Activated T-cell treated with anti-CD3 and anti-CD28 coated beads for 24 hours (primary cell): ENCODE measurements around the gene ATP9B.

Source experiments
- DNase-seq: peaks from one replicate; pipeline ENCODE4 v3.0.0-alpha.2; 2020; ENCODE audit warnings: low read depth

The ATP9B gene

DNA sequence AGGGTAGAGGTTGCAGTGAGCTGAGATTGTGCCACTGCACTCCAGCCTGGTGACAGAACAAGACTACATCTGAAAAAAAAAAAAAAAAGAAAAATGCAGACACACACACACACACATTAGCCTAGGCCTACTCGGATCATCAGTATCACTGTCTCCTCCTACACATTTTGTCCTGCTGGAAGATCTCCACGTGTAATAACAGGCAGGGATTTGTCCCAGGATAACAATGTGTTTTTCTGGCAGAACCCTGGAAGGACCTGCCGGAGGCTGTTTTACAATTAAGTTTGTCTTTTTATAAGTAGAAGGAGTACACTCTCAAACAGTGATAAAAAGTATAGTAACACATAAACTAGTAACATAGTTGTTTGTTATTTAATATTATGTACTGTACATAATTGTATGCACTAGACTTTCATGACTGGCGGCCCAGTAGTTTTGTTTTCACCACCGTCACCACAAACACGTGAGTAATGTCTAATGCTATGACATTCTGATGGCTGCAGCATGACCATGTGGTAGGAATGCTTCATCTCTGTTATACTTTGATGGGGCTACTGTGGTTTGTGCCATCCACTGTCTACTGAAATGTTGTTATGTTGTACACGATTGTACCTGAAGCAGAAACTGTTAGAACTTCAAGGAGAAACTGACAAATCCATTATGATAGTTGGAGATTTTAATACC, 130.6 kb downstream of the ATP9B start:
- DNase-seq = no peak

DNA sequence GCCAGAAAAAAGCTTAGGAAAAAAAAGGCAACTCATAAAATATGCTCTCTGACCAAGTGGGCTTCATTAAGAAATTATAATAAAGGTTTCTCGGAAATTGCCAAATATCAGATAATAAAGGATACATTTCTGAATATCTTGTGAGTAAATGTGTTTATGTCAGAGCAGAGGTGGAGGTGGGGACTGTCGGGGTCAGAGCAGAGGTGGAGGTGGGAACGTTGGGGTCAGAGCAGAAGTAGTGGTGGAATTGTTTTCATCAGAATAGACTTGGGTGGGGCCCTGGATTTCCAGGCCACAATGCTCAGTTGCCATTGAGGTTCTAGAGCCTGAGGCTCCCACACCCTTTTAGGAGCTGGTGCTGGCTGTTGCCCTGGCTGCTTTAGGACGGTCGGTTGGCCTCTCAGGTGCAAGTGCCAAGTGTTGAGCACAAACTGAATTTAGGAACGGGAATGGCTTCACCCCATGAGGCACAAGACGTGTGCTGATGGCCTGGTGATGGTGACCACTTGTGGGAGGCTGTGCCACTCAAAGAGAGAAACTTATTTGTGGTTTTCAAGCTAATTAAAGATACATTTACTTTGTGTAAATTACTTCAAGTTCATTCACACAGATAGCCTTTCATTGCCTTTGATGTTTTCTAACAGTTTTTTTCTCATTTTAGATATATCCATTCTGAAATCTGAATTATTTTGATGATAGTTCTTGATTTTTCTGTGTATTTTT, 131.5 kb downstream of the ATP9B start:
- no peak for DNase-seq

DNA sequence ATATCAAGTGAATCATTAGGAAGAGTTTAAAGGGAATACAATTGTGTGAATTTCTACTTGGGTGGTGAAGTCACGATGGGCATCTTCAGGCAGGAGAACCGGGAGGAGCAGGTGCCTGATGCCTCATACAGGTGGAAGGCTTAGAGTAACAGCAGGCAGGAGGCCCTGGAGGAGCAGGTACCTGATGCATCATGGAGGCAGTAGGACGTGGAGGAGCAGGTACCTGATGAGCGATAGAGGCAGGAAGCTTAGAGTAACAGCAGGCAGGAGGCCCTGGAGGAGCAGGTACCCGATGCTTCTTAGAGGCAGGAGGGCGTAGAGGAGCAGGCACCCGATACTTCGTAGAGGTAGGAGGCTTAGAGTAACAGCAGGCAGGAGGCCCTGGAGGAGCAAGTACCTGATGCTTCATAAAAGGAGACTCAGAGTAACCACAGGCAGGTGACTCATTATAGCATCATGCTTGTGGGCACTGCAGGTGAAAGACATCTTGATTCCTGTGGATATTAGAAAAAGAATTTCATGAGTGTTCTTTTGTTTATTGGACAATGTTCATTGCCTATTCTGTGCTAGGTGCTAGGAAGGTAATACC, 133.9 kb downstream of the ATP9B start:
- peak; percentile 26 for DNase-seq

DNA sequence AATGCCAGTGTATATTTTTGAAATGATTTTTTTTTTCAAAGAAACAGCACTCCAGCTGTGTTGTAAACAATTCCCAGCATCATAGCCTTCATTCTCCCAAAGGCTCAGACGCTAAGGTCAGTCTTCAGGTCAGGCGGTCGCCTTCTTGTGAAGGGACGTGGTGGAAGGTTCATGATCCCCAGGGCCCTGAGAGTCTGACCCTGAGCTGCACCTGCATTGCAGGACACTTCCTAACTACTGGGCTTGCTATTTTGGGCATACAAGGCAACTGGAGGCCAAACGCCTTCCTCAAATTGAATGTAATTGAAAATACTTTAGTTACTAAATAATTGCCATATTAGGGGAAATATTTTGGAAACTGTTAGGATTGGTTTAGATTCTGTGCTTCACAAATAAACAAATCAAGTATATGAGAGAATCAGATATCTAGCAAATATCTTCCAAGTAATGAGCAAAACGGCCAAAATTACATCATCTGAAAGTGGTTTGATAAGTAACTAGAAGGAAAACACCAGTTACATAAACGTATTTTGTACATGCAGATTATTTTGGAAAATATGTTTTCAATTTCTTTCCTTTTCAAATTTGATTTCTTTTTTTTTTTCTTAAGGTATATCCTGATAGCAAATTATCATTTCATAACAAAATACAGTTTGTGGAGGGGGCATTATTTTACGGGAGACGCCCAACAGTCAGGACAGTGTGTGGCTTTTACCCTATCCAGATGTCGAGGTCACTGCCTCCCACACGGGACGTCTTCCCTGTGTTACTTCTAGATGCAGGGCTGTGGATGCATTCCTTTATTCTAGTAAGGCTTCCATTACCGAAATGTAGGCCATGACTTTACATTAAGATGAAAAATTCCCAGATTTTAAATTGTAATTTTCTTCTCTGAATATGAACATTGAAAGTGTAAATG, 136.0 kb downstream of the ATP9B start:
- no peak for DNase-seq

DNA sequence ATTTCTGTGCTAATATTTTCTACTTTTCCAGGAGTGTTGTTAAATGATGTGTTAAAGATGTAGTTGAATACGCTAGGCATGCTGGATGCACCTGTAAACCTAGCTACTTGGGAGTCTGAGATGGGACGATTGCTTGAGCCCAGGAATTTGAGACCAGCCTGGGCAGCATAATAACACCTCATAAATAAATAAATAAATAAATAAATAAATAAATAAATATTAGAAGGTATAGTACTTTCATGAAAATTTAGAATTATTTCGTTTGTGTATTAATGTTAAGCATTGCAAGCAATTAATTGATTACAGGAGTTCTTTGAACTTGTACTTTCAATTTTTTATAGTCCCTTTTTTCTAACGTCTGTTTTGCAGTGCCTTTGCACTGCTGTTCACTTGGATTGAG, 137.2 kb downstream of the ATP9B start:
- DNase-seq = no peak

DNA sequence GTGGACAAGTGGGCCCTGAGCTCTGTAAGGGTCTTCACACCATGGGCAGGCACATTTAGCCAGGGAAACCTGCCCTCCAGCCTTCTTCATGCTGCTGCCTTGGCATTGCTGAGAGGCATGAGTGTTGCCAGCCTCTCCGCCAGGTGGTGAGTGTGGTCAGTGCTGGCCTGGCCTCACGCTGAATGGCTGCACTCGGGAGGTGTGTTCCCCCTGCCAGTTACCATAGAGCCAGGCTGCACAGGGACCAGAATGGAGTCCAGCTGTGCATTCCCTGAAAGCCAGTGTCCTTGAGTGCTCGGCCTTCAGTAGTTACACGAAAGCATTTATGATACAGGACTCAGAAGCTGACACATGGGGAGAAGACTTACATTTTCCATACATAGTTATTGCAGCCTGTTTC, 139.7 kb downstream of the ATP9B start:
- DNase-seq = no peak

DNA sequence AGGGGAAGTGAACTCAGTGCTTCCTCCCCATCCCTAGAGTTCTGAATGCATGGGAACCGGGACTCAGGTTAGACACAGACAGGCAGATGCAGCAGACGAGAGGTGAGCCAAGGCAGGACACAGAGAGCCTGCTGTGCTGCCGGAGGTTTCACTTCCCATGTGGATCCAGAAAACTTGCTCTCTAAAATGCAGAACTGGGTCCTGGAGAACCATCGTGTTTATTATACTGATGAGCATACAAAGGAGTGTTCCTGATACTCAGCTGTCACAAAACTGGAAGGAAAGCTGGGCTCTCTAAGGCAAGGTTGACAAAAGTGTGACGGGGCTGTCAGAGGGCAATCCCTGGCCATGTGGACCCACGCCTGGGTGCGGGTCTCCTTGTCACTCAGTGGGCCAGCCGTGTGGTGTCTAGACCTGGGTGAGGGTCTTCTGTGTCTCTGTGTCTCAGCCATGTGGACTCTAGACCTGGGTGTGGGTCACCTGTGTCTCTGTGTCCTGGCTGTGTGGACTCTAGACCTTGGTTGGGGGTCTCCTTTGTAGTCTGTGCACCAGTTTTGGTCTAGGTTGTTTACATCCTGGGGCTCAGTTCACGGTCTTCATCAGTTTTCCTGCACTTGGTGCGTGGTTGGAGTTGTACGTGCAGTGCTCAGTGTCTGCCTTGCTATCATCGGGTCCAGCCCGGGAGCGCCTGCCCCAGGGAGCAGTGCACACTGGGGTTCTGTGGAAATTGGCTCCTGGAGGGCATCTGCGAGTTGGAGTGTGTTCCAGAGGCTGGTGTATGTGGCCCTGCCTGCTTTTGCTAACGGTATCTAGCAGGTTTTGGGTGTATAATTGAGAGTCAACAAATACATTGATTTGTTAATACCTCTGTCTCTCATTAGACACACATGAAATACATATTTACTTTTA, 141.1 kb downstream of the ATP9B start:
- no peak for DNase-seq

DNA sequence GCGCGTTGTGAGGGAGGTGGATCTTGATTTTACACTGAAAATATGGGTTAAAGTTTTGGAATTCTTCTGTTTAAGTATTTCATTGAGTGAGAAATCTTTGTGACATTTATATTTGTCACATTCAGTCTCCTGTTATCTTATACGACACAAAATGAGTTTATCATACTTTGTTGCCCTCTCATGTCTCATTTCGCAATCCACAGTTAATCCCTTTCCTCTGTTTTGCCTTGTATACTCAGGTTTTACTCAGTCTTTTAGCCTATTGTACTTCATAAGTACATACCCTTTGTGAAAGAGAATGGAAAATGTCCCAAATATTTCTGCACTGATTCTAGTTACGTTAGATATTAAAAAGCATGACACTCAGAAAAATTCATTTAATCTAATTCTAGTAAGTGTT, 142.7 kb downstream of the ATP9B start:
- no peak for DNase-seq

DNA sequence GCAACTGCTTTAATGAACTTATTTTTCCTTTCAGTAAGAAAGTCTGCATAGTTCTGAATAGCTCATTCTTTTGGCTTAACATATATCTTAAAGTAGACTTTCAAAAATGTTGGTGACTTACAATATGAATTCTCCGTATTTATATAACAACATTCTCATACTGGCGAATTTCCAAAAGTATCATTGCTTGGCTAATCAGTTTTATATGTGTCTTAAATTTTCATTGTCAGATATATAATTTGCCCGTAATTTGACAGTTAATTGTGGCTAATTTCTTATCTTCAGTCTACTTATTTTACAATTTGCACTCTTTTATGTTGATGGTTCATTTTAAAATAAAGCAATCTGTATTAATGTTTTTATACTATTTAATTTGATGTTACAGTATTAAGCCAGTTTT, 144.9 kb downstream of the ATP9B start:
- DNase-seq = no peak

DNA sequence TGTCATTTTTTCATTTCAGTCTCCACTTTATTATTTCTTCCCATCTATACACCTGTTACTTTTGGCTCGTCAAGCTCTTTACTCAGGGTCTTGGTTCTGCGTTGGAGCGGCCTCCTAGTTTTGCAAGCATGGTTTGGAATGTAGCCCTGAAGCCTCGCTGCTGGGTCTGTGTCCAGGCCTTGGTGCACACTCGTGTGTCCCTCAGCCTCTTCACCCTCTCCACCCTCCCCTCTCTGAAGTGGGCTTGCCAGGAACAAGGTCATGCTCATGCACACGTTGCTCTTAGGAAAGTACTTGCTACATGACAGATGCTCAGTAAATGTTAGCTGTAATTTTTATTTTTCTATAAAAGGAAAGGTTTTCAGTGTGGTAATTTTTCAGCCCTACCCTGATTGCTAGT, 147.0 kb downstream of the ATP9B start:
- no peak for DNase-seq

DNA sequence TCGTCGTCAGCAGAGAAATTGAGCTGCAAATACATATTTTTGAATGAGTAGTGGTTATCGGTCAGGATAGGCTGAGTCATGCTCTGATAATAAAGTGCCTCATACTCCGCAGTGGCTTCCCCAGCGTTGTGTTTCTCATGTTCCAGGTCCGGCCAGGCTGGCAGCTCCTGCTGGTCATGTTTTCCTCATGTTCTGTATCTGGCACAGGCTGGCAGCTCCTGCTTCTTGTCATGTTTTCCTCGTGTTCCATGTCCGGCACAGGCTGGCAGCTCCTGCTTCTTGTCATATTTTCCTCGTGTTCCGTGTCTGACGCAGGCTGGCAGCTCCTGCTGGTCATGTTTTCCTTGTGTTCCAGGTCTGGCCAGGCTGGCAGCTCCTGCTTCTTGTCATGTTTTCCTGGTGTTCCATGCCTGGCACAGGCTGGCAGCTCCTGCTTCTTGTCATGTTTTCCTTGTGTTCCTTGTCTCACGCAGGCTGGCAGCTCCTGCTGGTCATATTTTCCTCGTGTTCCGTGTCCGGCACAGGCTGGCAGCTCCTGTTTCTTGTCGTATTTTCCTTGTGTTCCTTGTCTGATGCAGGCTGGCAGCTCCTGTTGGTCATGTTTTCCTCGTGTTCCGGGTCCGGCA, 148.9 kb downstream of the ATP9B start:
- DNase-seq = no peak

DNA sequence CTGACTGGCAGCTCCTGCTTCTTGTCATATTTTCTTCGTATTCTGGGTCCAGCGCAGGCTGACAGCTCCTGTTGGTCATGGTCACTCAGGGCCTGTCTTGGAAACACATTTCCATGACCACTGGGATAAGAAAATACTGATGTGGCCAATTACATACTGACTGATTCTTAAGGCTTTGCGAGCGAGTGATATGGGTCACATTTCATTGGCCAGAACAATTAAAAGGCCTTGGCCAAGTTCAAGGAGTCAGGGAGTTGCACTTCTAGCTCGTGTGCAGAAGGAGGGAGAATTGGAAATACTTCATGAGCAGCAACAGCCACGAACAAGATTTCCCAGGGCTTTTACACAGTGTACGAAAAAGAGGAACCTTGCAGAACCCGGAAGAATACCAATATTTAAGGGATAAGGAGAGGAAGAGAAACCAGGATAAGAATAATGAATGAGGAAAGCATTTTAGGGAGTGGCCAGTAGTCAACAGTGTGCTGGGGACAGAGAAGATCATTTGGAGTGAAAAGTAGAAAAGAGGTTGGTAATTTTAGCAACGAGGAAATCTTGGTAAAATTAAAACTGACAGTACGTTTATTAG, 149.5 kb downstream of the ATP9B start:
- DNase-seq = no peak

DNA sequence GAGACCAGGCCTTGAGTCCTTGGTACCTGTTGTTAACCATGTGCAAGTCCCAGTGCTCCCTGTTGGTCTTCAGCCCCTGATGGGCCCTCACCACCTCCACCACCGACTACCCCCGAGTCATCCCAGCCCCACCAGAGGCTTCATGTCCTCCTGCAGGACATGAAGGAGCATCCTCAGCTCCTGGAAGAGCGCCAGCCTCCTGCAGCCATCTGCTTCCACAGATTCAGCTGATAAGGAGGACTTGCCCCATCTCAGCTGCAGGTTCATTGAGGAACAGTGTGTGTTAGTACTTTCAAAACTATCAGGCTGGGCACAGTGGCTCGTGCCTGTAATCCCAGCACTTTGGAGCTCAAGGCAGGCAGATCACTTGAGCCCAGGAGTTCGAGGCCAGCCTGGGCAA, 151.9 kb downstream of the ATP9B start:
- no peak for DNase-seq

DNA sequence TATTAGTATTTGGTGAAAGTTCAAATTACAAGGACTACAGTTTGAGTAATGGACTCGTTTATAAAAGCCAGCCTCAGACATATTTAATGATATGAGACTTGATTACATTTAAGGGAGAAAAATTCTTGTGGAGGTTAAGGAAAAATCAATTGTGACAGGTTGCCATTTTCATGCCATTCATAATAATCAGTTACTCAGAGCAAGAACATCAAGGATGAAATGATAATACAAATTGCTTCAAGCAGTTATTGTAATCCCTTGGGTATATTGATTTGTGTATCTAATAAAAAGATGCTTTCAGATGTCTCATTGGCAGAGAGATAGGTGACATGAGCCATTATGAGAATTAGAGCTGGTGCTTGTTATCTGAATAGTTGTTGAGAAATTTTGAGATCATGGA, 153.6 kb downstream of the ATP9B start:
- DNase-seq = no peak

DNA sequence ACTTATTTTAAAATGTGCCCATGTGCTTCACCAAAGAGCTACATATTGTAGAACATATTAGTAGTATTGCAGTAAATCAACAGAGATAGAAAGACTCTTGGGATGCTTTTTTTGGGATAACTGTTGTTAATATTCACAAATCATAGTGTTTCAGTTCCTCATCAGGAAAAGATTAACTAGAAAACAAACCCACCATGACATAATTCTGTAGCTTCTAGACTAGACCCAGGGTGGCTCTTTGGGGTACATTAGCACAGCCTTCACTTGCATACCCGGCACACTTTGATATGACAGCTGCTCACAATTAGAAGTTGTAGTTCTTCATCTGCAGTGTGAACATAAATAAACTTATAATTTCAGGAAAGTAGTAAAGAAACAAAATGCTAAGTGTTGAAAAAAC, 154.2 kb downstream of the ATP9B start:
- no peak for DNase-seq

DNA sequence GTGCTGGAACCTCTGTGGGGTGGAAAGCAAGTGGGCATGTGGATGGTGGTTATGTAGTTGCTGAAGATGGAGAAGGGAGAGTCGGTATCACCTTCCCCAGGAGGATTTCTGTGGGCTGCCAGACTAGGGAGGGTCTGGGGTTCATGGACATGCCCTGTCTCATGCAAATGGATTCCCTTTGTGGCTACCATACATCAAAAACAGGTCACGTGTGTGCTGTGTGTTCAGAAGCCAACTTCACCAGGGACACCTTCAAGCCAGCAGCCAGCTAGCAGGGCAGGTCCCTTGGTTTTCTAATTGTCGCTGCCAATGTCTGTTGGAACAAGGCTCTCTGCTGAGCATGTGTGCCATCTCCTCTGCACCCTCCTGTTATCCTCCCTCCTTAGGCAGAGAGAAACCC, 155.2 kb downstream of the ATP9B start:
- DNase-seq = no peak

DNA sequence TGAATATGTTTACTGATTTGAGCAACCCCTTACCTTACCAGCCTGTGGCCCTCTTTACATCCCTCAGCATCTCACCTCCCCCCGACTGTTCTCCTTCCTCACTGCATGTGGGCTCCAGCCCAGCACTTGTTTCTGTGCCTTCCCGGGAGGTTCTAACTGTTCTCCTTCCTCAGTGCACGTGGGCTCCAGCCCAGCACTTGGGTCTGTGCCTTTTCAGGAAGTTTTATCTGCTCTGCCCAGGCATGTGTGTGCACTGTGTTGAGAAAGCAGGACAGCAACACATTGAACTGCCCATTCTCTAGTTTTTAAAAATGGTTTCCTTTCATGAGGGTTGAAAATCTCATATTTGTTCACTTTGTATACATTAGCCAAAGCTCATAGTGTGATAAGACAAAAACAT, 158.4 kb downstream of the ATP9B start:
- DNase-seq = no peak

DNA sequence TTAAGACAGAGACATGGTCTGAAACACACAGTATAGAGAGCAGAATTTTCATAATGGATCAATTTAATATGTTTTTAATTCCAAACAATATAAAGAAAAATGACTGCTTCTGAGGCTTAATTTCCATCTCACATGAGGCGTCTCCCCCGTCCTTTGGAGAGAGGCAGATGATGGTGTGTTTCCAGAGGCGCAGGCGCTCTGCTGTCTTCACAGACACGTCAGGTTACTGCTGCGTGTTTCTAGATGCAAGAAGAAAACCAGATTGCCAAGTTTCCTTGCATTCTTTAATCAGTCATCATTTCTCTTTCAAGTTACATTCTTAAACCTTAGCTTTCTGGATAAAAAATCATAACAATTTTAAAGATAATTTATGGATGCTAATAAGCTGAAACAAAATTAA, 160.2 kb downstream of the ATP9B start:
- no peak for DNase-seq

DNA sequence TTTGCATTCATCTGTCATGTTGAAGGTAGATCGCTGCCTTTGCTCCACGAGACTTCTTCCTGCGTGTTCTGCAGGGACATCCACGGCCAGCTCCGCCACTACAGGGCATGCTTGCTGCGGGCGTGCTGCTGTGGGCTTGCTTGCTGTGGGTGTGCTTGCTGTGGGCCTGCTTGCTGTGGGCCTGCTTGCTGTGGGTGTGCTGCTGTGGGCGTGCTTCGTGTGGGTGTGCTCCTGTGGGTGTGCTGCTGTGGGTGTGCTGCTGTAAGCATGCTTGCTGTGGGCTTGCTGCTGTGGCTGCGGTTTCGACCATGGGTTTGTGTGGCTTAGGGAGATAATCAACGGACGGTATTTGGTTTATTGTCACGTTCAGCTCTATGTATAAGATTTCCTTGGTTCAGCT, 165.2 kb downstream of the ATP9B start:
- DNase-seq = no peak

DNA sequence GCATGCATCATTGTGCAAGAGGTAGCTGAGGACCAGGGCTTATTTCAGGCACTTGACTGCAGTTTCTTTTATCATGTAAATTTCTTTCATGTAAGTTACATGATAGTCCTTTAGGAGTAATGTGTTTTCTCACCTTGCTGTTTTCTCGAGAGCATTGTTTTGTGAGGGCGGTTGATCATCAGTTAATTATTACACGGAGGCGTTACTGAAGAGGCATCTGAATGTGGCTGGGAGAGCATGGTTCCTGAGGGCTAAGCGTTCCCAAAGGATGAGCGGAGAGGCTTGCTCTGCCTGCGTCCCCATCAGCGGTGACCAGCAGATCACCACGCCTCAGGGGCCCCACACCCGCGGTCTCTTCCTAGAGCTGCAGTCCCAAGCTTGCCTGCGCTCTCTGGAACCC, 170.4 kb downstream of the ATP9B start:
- no peak for DNase-seq

DNA sequence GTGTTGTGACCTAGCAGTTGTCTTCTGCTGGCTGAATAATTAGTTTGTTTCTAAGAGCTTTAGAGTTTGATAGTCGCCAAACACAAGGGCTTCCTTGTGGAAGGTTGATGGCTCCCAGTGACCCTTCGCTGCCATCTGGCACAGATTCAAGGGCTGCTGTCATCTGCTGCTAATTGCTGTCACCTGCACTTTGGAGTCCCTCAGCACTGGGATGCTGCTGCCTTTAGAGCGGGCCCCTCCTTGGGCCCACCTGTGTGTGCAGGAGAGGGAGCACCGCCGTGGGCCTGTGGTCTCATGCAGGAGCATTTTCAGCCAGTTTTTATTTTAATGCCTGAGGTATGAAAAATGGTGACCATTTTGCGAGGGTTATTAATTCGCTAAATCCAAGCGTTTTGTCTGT, 172.6 kb downstream of the ATP9B start:
- DNase-seq = no peak
